GM21619 (cell line): ENCODE data around the gene MYBPHL.
A peak's percentile ranks its signal among the peaks of the same experiment; 100 is the strongest.
"Not testable (repeated sequence)": the region's sequence is repeated elsewhere in the genome, so short reads cannot be mapped to it uniquely, and the experiment has no call there.

Source experiments
- ATAC-seq: cut with Tn5 transposase; IDR thresholded peaks from one replicate; pipeline ENCODE4 v1.9.1; 2021; ENCODE audit not compliant: unreplicated experiment

The MYBPHL gene

DNA sequence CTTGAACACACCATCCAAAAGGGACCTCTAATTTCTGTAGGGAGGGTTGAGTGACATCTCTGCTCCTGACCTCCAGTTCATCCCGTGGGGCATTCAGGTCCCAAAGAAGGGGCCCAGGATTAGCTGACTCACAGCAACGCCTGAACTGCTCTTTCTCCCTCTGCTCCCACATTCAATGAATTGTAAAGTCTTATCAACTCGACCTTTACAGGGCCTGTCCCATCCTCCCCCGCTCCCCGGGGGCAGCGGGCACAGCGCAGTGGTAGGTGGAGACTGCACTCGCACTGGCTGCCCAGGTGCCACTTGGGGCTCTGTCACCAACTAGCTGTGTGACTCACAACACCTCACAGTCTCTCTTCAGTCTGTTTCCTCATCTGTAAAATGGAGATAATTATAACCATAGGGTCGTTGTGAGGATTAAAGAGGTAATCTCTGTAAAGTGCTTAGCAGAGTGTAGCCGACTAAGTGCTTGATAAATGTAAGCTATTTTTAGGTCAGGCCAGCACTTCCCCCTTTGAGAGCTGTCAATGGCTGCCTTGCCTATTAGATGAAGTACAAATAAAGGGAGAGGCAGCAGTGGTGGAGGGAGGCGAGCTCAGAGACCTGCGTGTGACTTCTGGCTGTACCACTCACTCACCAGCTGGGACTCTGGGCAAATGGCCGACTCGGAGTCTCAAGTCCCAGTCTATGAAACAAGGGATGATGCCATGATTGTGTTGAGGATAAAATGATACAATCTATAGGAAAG is 637 bp upstream of the MYBPHL start:
- ATAC-seq: no peak

- ATAC-seq: not testable (repeated sequence)
Measured at GRCh38 chr1:109305991-109306390, 820 bp downstream of the MYBPHL start.

GRCh38 chr1:109304226-109304920 is 2.4 kb downstream of the MYBPHL start:
- no peak for ATAC-seq

GRCh38 chr1:109301874-109302273 is 4.9 kb downstream of the MYBPHL start:
- no peak for ATAC-seq

GRCh38 chr1:109300650-109301151 is 6.1 kb downstream of the MYBPHL start:
- no peak for ATAC-seq

- ATAC-seq: no peak
Measured at GRCh38 chr1:109299558-109300343, 7.1 kb downstream of the MYBPHL start.

DNA sequence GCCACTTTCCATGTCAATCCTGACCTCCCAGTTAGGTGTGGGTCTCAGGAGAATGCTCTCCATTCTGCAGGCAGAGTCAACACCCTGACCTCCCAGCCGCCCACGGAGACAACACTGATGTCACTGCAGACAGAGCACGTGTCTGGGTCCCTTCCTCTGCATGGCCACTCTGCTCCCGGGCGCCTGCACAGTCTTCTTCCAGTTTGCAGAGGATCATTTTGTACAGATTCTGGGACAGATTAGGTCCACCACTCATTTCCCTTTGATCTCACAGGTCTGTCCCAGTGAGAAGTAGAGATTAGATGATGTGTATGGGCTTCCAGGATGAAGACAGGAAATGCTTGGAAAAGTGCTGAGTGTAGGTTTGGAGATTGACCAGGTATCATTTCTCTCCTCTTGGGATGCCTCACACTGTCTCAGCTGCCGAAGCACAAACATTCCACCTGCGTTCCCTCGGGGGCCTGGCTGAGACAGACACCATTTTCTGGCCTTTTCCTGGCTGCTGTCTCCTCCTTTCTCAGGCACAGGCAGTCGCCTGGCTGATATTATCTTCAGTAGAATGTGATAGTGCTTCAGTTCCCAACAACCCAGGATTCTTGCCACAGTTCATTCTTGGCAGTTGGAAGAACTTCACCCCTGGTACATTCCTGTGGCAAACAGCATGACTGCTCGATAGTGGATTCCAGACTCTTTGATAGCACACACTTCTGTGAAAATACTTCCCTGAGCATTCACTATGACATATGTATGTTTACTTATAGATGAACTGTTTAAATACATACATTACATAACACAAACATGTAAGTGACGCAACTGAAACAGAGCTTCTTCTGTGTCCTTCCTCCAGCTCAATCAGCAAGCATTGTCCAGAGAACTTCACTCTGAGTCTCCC is 7.9 kb downstream of the MYBPHL start:
- ATAC-seq: no peak

GRCh38 chr1:109296782-109297181 is 10.0 kb downstream of the MYBPHL start:
- ATAC-seq: no peak

DNA sequence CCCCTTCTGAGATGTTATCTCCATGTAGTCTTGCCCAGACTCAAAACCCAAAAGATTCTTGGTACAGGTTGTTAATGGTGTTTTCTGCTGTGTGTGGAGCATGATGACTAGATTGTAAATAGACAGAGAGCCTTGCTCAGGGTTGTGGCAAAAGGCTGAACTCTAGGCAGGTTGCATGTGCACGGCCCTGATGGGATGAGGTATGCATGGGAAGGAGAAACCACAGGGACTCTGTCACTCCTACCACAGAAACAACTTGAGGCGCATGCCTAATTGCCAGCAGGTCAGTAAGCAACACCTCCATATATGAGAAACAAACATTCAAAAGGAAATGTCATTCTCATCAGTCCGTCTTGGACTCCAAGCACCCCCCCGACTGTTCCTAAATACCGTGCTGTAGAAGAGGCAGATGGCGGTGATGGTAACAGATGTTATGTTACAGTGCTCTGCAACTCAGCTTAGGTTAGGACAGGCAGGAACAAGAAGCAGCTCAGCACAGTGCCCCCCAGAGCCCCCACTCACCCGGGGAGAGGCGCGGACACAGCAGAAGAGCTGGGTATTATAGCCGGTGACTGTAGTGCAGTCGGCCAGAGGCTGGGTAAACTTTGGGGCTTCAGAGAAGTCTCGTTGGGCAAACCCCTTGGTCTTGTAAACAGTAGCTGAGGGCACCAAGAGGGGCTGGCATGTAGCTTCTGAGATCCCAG is 10.9 kb downstream of the MYBPHL start:
- no peak for ATAC-seq

DNA sequence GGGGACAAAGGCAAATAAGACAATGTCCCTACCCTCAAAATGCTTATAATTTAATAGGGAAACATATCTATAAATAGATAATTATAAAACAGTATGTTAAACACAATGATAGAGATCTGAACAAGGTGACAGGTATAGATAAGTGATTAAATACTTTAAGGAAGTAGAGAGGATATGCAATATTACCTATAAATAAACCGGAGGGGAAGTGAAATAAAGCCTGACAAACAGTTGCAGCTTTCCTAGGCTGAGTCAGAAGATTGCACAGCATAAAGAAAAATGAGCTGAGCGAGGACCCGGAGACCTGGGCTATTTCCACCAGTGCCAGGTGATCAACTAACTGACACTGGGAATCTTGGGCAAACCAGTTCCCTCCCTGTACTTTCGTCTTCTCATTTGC is 12.3 kb downstream of the MYBPHL start:
- ATAC-seq: no peak

DNA sequence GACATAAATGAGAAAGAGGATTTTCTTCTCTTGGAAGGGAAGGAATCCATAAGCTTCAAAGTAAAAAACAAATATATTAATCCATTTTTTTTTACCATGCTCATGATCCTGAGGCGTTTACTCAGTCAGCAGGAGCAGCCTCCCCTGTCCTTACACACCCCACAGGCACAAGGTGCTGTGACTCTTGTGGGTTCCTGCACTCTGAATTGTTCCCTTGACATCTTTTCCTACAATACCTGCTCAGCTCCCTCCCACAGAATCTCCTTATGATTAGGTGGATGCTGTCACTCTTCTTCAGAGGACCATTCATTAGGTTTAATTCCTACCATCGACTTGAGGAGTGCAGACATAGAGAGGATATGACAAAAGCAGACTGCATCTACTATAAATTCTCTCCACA is 13.8 kb downstream of the MYBPHL start:
- no peak for ATAC-seq

GRCh38 chr1:109292364-109292763 is 14.4 kb downstream of the MYBPHL start:
- no peak for ATAC-seq

DNA sequence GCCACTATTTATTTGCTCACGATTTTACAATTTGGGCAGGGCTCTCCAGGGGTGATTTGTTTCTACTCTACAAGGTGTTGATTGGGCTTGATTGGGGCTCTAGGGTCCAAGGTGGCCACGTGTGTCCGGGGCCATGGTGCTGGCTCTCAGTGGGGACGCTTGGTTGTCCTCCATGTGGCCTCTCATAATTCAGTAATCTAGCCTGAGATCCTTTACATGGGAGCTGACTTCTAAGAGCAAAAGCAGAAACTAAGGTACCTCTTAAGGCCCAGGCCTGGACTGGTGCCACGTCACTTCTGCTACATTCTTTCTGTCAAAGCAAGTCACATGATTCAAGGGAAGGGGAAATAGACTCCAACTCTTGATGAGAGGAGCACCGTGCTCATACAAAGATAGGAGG is 15.8 kb downstream of the MYBPHL start:
- no peak for ATAC-seq

DNA sequence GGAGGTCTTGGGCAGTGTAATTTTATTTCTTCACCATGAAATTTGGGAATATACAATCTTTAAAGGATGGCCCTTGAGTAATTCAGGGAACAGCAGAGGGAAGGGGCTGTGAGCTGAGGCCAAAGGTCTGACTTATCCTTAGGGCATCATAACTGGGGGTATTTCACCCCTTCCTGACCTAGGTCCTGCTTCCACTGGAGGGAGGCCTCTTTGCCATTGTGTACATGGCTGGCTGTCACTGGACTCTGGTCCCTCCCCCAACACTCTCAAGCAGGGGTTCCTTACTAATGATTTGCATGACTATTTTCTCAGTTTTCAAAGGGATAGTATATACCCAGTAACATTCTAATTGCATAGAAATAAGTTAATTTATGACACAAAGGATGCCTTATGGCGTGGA is 16.7 kb downstream of the MYBPHL start:
- no peak for ATAC-seq

DNA sequence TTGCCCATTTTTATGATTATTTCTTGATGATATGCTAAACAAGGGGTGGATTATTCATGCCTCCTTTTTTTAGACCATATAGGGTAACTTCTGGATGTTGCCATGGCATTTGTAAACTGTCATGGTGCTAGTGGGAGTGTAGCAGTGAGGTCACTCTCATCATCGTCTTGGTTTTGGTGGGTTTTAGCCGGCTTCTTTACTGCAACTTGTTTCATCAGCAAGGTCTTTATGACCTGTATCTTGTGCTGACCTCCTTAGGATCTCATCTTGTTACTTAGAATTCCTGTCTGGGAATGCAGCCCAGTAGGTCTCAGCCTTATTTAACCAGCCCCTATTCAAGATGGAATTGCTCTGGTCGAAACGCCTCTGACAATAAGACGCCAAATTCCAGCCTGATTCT is 20.0 kb downstream of the MYBPHL start:
- ATAC-seq: not testable (repeated sequence)

- ATAC-seq: no peak
Measured at GRCh38 chr1:109283748-109284600, 22.8 kb downstream of the MYBPHL start.

GRCh38 chr1:109282952-109283747 is 23.7 kb downstream of the MYBPHL start, which contains the start of gene PSRC1:
PSRC1 (minus strand) TSS chr1:109283145.
- ATAC-seq: peak; percentile 93

DNA sequence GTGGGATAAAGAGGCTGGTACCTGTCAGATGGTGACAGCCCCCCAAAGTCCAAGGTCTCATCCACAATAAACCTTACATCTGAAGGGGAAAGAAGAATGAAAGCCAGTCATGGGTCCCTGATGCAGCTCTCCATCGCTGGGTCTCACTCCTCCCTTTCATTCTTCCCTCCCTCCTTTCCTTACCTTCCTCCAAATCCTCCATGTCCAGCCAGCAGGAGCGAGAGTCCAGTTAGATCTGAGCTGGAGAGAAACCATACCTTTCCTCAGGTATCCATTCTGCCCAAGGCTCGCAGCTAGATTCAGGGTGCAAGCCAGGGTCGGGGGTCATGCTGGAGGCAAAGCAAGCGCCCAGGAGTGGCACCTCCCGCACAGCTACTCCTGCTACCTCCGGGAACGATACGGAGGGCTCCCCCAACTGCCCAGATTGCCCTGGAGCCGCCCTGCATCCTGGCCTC is 24.3 kb downstream of the MYBPHL start:
- ATAC-seq: no peak
